GM23338 (cell line): ENCODE results near the gene CLGN. TPM values are rescaled to one million over a fixed set of nuclear protein-coding genes. Genes with fewer than 3 reads are reported as not detected.
"Not testable (repeated sequence)": the region's sequence is repeated elsewhere in the genome, so short reads cannot be mapped to it uniquely, and the experiment has no call there.

Experiments used
- ATAC-seq: fragments of 200-7000 bp; cut with Tn5 transposase; 3 replicates; pipeline ENCODE4 v1.9.1; 2020
- DNase-seq: peaks from one replicate; pipeline ENCODE4 v3.0.0-alpha.2; 2015; ENCODE audit warnings: low spot score
- H2AFZ ChIP-seq: fragments of 200-600 bp; sonication (generic); 2 replicates; pipeline ENCODE4 v1.8.0; 2016; ENCODE audit warnings: antibody characterized with exemption, mild to moderate bottlenecking, moderate library complexity
- H3F3A ChIP-seq: fragments of 200-600 bp; sonication (generic); replicated peaks from 2 replicates; pipeline ENCODE4 v1.8.0; 2017; ENCODE audit warnings: antibody characterized with exemption, mixed run types, low read depth
- H3K27ac ChIP-seq: fragments of 200-600 bp; sonication (generic); 2 replicates; pipeline ENCODE4 v1.6.1; 2016; ENCODE audit warnings: low read depth
- H3K27me3 ChIP-seq: fragments of 200-600 bp; sonication (generic); 2 replicates; pipeline ENCODE4 v1.8.0; 2016; ENCODE audit warnings: mild to moderate bottlenecking, mixed run types, moderate library complexity; ENCODE audit not compliant: insufficient read depth
- H3K36me3 ChIP-seq: fragments of 200-600 bp; sonication (generic); 2 replicates; pipeline ENCODE4 v1.8.0; 2016; ENCODE audit warnings: mild to moderate bottlenecking; ENCODE audit not compliant: insufficient read depth
- H3K4me1 ChIP-seq: fragments of 200-600 bp; sonication (generic); 2 replicates; pipeline ENCODE4 v1.8.0; 2016; ENCODE audit warnings: mild to moderate bottlenecking, moderate library complexity; ENCODE audit not compliant: insufficient read depth
- H3K4me2 ChIP-seq: fragments of 200-600 bp; sonication (generic); 2 replicates; pipeline ENCODE4 v1.7.1; 2017; ENCODE audit warnings: mixed run types
- H3K4me3 ChIP-seq: fragments of 200-600 bp; sonication (generic); 2 replicates; pipeline ENCODE4 v1.6.1; 2016; ENCODE audit warnings: mixed run types
- H3K79me2 ChIP-seq: fragments of 200-600 bp; sonication (generic); replicated peaks from 2 replicates; pipeline ENCODE4 v1.8.0; 2017; ENCODE audit warnings: mild to moderate bottlenecking; ENCODE audit not compliant: insufficient read depth
- H3K9me2 ChIP-seq: fragments of 200-600 bp; sonication (generic); 2 replicates; pipeline ENCODE4 v1.8.0; 2017; ENCODE audit not compliant: insufficient read depth
- H4K20me1 ChIP-seq: fragments of 200-600 bp; sonication (generic); replicated peaks from 2 replicates; pipeline ENCODE4 v1.8.0; 2017; ENCODE audit warnings: mild to moderate bottlenecking; ENCODE audit not compliant: insufficient read depth
- H3K27ac Mint-ChIP-seq: 2 replicates; pipeline ENCODE4 v1.8.0; 2020; ENCODE audit warnings: inconsistent platforms, mild to moderate bottlenecking, moderate library complexity, mixed read lengths
- H3K27me3 Mint-ChIP-seq: 3 replicates; pipeline ENCODE4 v1.8.0; 2022; ENCODE audit warnings: low read depth, mild to moderate bottlenecking, moderate library complexity, mixed read lengths, inconsistent platforms; ENCODE audit not compliant: insufficient read depth, poor library complexity
- H3K36me3 Mint-ChIP-seq: 3 replicates; pipeline ENCODE4 v1.8.0; 2021; ENCODE audit warnings: low read depth, mild to moderate bottlenecking, inconsistent platforms, moderate library complexity, mixed read lengths
- H3K4me1 Mint-ChIP-seq: 3 replicates; pipeline ENCODE4 v1.8.0; 2020; ENCODE audit warnings: mild to moderate bottlenecking, inconsistent platforms, mixed read lengths
- H3K4me3 Mint-ChIP-seq: 3 replicates; pipeline ENCODE4 v1.8.0; 2021; ENCODE audit warnings: moderate library complexity, mild to moderate bottlenecking, inconsistent platforms, mixed read lengths
- H3K9me3 Mint-ChIP-seq: 3 replicates; pipeline ENCODE4 v1.8.0; 2020; ENCODE audit warnings: moderate library complexity, mild to moderate bottlenecking, inconsistent platforms, mixed read lengths
- EZH2 ChIP-seq: fragments of 200-600 bp; sonication (generic); IDR thresholded peaks from one replicate; pipeline ENCODE4 v1.8.0; 2017; ENCODE audit warnings: antibody characterized with exemption, mild to moderate bottlenecking, low read depth; ENCODE audit not compliant: unreplicated experiment
- EZH2phosphoT487 ChIP-seq: fragments of 200-600 bp; sonication (generic); IDR thresholded peaks from one replicate; pipeline ENCODE4 v1.8.1; 2018; ENCODE audit warnings: antibody characterized with exemption; ENCODE audit not compliant: unreplicated experiment
- JUNB ChIP-seq: IDR thresholded peaks from one replicate; pipeline ENCODE4 v1.6.1; 2016; ENCODE audit warnings: antibody characterized with exemption; ENCODE audit not compliant: unreplicated experiment
- STAT1 ChIP-seq: IDR thresholded peaks from one replicate; pipeline ENCODE4 v1.6.1; 2016; ENCODE audit warnings: antibody characterized with exemption; ENCODE audit not compliant: unreplicated experiment
- ZNF114 ChIP-seq: fragments of 250-450 bp; sonication (Bioruptor Pico); IDR thresholded peaks from 2 replicates; pipeline ENCODE4 v1.5.0; 2020; ENCODE audit warnings: mild to moderate bottlenecking, moderate library complexity
- ZNF331 ChIP-seq: fragments of 250-450 bp; sonication (Bioruptor Pico); IDR thresholded peaks from 2 replicates; pipeline ENCODE4 v1.5.0; 2020; ENCODE audit warnings: low read depth, mild to moderate bottlenecking, moderate library complexity
- ZNF462 ChIP-seq: fragments of 250-450 bp; sonication (Bioruptor Pico); IDR thresholded peaks from 2 replicates; pipeline ENCODE4 v1.5.0; 2020; ENCODE audit warnings: mild to moderate bottlenecking, moderate library complexity
- polyA plus RNA-seq: library from polyadenylated mRNA; unstranded; fragments of >200 nt; fragmentation: Nextera tagmentation; extraction: Ambion mirVana; gene quantifications from 2 replicates; pipeline ENCODE4 v1.2.1, GENCODE V29; 2016
- total RNA-seq: library from RNA; depleted of rRNA; stranded (reverse); fragments of >200 nt; shearing (Covaris generic); gene quantifications from 2 replicates; pipeline ENCODE4 v1.2.3, GENCODE V29; 2014
- TF ChIP-seq, protein P1 (sequence below), 2 experiments: fragments of 200-600 bp in 1 of 2; sonication (generic) in 1 of 2; conservative IDR thresholded peaks; 2 replicates each; pipeline versions ENCODE4 v1.5.1 to v1.6.1; 2016 to 2017; ENCODE audit warnings: antibody characterized with exemption in 2 of 2, low read depth in 2 of 2, mild to moderate bottlenecking in 2 of 2, moderate library complexity in 1 of 2
- TF ChIP-seq, protein P2 (sequence below): IDR thresholded peaks from one replicate; pipeline ENCODE4 v1.6.1; 2018; ENCODE audit warnings: antibody characterized with exemption; ENCODE audit not compliant: unreplicated experiment
- TF ChIP-seq, protein P3 (sequence below): IDR thresholded peaks from 2 replicates; pipeline ENCODE4 v1.6.1; 2016; ENCODE audit warnings: antibody characterized with exemption

Gene CLGN
- total and polyA plus RNA-seq, 2 experiments from 2014 or later: 4.0 to 5.2 TPM

GRCh38 chr4:140444347-140444746 lies 16.9 kb upstream of the CLGN start:
- H3K9me3 Mint-ChIP-seq, H3K27me3 ChIP-seq, H3K4me1 Mint-ChIP-seq, H3F3A ChIP-seq, H3K27me3 Mint-ChIP-seq, H3K9me2 ChIP-seq, H3K27ac ChIP-seq, H3K4me3 Mint-ChIP-seq, H3K36me3 ChIP-seq, H3K4me1 ChIP-seq, H3K4me3 ChIP-seq, H3K36me3 Mint-ChIP-seq, H4K20me1 ChIP-seq, H3K79me2 ChIP-seq, H3K4me2 ChIP-seq, ATAC-seq, H3K27ac Mint-ChIP-seq, H2AFZ ChIP-seq, DNase-seq: not testable (repeated sequence)

- H3K4me1 ChIP-seq: no peaks in the 10 kb centered on the region
- H3K36me3 Mint-ChIP-seq: no peaks in the 10 kb centered on the region
- H3K79me2 ChIP-seq: no peaks in the 10 kb centered on the region
- H3K27me3 Mint-ChIP-seq: no peaks in the 10 kb centered on the region
- DNase-seq (no peak), ATAC-seq (no peak)
- no peak overlapping the region for H3K4me3 ChIP-seq
- H2AFZ ChIP-seq: no peak overlapping the region
- H3K27ac Mint-ChIP-seq: no peak overlapping the region
- no peaks in the 10 kb centered on the region for H4K20me1 ChIP-seq
- H3K4me1 Mint-ChIP-seq: peaks cover 4% of the 10 kb centered on the region; the same call in 2 of the 3 replicates
- no peaks in the 10 kb centered on the region for H3K27me3 ChIP-seq
- H3K36me3 ChIP-seq: no peaks in the 10 kb centered on the region
- H3K9me2 ChIP-seq: no peaks in the 10 kb centered on the region; the same call in none of the 2 replicates
- no peak overlapping the region for H3K4me3 Mint-ChIP-seq
- H3K9me3 Mint-ChIP-seq: no peaks in the 10 kb centered on the region
- H3K27ac ChIP-seq: no peak overlapping the region
- no peak overlapping the region for H3K4me2 ChIP-seq
- H3F3A ChIP-seq: no peaks in the 10 kb centered on the region
- TF ChIP-seq, protein P1, sequence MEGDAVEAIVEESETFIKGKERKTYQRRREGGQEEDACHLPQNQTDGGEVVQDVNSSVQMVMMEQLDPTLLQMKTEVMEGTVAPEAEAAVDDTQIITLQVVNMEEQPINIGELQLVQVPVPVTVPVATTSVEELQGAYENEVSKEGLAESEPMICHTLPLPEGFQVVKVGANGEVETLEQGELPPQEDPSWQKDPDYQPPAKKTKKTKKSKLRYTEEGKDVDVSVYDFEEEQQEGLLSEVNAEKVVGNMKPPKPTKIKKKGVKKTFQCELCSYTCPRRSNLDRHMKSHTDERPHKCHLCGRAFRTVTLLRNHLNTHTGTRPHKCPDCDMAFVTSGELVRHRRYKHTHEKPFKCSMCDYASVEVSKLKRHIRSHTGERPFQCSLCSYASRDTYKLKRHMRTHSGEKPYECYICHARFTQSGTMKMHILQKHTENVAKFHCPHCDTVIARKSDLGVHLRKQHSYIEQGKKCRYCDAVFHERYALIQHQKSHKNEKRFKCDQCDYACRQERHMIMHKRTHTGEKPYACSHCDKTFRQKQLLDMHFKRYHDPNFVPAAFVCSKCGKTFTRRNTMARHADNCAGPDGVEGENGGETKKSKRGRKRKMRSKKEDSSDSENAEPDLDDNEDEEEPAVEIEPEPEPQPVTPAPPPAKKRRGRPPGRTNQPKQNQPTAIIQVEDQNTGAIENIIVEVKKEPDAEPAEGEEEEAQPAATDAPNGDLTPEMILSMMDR (conservative IDR thresholded peaks at IDR 0.05; ENCODE audit: low read depth in 2 of 2): no peak
- no peak for TF ChIP-seq ZNF331 (CRISPR knock-in tag)
- TF ChIP-seq JUNB: no peak
- TF ChIP-seq ZNF114 (CRISPR knock-in tag): no peak
- no peak for TF ChIP-seq ZNF462
- no peak for TF ChIP-seq EZH2phosphoT487
- no peak for TF ChIP-seq EZH2
- TF ChIP-seq STAT1: no peak
- TF ChIP-seq, protein P2, sequence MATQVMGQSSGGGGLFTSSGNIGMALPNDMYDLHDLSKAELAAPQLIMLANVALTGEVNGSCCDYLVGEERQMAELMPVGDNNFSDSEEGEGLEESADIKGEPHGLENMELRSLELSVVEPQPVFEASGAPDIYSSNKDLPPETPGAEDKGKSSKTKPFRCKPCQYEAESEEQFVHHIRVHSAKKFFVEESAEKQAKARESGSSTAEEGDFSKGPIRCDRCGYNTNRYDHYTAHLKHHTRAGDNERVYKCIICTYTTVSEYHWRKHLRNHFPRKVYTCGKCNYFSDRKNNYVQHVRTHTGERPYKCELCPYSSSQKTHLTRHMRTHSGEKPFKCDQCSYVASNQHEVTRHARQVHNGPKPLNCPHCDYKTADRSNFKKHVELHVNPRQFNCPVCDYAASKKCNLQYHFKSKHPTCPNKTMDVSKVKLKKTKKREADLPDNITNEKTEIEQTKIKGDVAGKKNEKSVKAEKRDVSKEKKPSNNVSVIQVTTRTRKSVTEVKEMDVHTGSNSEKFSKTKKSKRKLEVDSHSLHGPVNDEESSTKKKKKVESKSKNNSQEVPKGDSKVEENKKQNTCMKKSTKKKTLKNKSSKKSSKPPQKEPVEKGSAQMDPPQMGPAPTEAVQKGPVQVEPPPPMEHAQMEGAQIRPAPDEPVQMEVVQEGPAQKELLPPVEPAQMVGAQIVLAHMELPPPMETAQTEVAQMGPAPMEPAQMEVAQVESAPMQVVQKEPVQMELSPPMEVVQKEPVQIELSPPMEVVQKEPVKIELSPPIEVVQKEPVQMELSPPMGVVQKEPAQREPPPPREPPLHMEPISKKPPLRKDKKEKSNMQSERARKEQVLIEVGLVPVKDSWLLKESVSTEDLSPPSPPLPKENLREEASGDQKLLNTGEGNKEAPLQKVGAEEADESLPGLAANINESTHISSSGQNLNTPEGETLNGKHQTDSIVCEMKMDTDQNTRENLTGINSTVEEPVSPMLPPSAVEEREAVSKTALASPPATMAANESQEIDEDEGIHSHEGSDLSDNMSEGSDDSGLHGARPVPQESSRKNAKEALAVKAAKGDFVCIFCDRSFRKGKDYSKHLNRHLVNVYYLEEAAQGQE: no peak
- TF ChIP-seq, protein P3, sequence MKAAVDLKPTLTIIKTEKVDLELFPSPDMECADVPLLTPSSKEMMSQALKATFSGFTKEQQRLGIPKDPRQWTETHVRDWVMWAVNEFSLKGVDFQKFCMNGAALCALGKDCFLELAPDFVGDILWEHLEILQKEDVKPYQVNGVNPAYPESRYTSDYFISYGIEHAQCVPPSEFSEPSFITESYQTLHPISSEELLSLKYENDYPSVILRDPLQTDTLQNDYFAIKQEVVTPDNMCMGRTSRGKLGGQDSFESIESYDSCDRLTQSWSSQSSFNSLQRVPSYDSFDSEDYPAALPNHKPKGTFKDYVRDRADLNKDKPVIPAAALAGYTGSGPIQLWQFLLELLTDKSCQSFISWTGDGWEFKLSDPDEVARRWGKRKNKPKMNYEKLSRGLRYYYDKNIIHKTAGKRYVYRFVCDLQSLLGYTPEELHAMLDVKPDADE: no peak
Observed at GRCh38 chr4:140439644-140440142, 12.2 kb upstream of the CLGN start.
